SKM-1 treated with dmso at 0.1 percent for 144 hours (cell line): Measurements from ENCODE around the gene GET3.
"Not testable (repeated sequence)": the region's sequence is repeated elsewhere in the genome, so short reads cannot be mapped to it uniquely, and the experiment has no call there.

Source experiments
- DNase-seq: peaks from one replicate; lab custom pipeline; 2025; ENCODE audit not compliant: unreplicated experiment; lab: John Stamatoyannopoulos, UW

GET3 gene

GRCh38 chr19:12790628-12791344 is 53.5 kb downstream of the GET3 start:
- no peak for DNase-seq

- DNase-seq: peak; percentile 87
These were observed 54.2 kb downstream of the GET3 start, which contains the start of gene JUNB for GRCh38 chr19:12791345-12792050. Gene JUNB, plus strand, starts transcription at chr19:12791486. Its CDS starts 286 bp downstream, at chr19:12791772.

GRCh38 chr19:12792051-12792852 is 55.0 kb downstream of the GET3 start:
- DNase-seq: peak; percentile 53

GRCh38 chr19:12792853-12793289 is 55.6 kb downstream of the GET3 start:
- no peak for DNase-seq

GRCh38 chr19:12793290-12794195 is 56.2 kb downstream of the GET3 start:
- DNase-seq: peak; percentile 69

GRCh38 chr19:12794196-12794941 is 57.1 kb downstream of the GET3 start:
- no peak for DNase-seq

GRCh38 chr19:12794971-12795381 is 57.7 kb downstream of the GET3 start:
- DNase-seq: no peak

- peak; percentile 74 for DNase-seq
These were observed 59.1 kb downstream of the GET3 start for GRCh38 chr19:12796146-12797071.

- no peak for DNase-seq
These were observed 59.9 kb downstream of the GET3 start for GRCh38 chr19:12797141-12797587.

GRCh38 chr19:12797607-12798006 is 60.3 kb downstream of the GET3 start:
- not testable (repeated sequence) for DNase-seq
